Measurements from ENCODE around the gene CEBPB.

- TF ChIP-seq CTCF (conservative IDR thresholded peaks at IDR 0.05) (no peak), ZFX (IDR thresholded peaks at IDR 0.05) (no peak)
These were observed 30.3 kb downstream of the CEBPB start for GRCh38 chr20:50220894-50221365.
